SW480 (cell line): ENCODE data around the gene PHF20.
"Not testable (repeated sequence)": the region's sequence is repeated elsewhere in the genome, so short reads cannot be mapped to it uniquely, and the experiment has no call there.

Experiments
- DNase-seq: peaks from one replicate; pipeline ENCODE4 v3.0.0-alpha.2; 2016; ENCODE audit warnings: low spot score

PHF20 gene

DNA sequence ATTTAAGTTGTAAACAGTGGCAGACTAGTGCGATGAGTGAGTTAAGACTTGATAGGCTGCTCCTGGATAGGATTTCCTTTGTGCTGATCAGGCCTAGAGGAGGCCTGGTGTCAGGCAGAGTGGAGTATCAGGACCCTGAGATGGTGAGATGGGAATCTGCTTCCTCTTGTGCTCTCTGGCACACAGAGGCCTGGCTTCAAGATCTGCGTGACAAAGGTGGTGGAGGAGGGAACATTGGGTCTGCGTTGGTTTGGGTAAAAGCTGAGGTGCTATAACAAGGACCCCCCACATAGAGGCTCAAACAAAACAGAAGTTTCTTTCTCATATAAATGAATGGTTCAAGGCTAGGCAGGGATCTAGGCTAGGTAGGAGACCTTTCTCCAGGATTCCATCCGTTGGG is 162.2 kb downstream of the PHF20 start:
- no peak for DNase-seq

DNA sequence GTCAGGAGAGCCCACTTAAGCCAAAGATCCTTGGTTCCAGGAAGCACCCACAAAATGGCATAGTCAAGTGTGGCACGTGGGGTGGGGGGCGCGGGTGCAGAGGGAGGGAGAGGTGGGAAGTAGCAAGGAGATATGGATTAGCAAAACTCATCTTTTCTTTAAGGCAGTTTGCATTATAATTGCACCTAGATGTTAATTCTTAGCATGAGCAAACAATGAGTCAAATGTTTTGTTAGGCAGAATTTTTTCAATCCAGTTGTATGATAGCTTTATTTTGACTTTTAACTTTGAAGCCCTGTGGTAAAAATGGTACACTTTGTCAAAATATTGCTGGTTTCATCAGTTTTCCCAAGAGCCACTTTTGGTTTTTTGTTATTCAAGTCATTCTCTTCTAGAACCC is 167.4 kb downstream of the PHF20 start:
- DNase-seq: no peak

DNA sequence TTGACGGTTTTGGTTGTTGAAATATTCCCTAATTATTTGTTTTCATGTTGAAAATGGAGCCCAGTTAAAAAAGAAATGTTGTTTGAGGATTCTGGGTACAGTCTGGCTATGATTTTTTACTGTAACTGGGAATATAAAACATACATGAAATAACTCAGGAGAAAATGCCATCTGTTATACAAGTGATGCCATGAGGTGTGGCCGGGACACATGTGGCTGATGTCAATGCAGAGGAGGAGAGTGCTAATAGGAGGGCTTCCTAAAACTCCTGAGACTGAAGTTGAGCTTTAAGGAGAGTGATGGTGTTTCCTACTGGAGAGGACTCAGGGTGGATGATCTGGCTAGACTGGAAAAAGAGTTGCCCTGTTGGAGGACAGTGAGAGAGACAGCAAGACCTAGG is 169.8 kb downstream of the PHF20 start:
- DNase-seq: no peak

GRCh38 chr20:35942243-35942642 is 170.4 kb downstream of the PHF20 start:
- DNase-seq: no peak

DNA sequence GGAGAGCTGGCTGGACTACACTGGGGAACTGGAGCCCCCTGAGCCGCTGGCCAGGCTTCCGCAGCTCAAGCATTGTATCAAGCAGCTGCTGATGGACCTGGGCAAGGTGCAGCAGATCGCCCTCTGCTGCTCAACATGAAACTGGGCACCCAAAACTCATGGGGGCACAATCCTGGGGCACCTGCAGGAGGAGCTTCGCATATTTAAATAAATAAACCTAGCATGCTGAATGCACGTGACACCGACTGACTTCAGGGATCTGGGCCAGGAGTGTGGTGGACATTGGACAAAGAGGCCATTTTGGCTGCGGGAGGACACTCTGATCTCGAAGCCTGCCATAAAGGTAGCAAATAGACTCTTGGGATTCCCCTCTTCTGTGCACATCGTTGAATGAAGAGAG is 175.7 kb downstream of the PHF20 start:
- peak; percentile 70 for DNase-seq

DNA sequence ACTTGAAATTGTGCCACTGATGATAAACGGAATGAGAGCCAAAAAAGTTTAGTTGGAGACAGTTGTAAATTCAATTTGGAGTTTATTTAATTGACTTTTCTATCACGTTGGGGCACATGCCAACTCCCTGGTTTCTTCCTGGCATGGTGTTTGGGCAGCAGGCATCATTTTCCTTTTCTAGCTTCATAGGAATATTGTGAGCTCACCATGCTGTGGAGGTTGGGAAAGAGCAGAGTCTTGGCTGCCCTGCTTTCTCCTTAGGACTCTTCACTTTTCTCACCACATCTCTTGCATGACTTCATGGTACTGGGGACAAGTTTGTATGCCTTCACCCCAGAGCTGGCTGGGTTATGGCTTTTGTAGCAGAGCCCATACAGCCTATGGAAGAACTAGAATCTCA is 176.1 kb downstream of the PHF20 start:
- no peak for DNase-seq

- no peak for DNase-seq
Measured at GRCh38 chr20:35950093-35950492, 178.3 kb downstream of the PHF20 start.

DNA sequence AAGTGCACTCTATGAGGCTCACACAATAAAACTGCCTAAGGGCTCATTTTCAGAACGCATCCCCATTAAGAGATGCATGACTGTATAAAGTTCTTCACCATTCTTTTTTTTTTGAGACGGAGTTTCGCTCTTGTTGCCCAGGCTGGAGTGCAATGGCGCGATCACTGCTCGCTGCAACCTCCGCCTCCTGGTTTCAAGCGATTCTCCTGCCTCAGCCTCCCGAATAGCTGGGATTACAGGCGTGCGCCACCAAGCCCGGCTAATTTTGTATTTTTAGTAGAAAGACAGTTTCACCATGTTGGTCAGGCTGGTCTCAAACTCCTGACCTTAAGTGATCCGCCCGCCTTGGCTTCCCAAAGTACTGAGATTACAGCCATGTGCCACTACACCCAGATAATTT is 180.3 kb downstream of the PHF20 start:
- DNase-seq: not testable (repeated sequence)

GRCh38 chr20:35952480-35953386 is 180.9 kb downstream of the PHF20 start:
- peak; percentile 32 for DNase-seq

- DNase-seq: peak; percentile 40
Measured at GRCh38 chr20:35953387-35954199, 181.8 kb downstream of the PHF20 start.

GRCh38 chr20:35954200-35954906 is 182.5 kb downstream of the PHF20 start, which contains the start of gene SCAND1:
SCAND1 (minus strand) TSS chr20:35954502; CDS start chr20:35954284, 218 bp downstream.
- peak; percentile 100 for DNase-seq

GRCh38 chr20:35954907-35955251 is 183.1 kb downstream of the PHF20 start:
- peak; percentile 79 for DNase-seq

- DNase-seq: no peak
Measured at GRCh38 chr20:35956616-35957015, 184.8 kb downstream of the PHF20 start.

- not testable (repeated sequence) for DNase-seq
Measured at GRCh38 chr20:35959291-35959690, 187.5 kb downstream of the PHF20 start.

DNA sequence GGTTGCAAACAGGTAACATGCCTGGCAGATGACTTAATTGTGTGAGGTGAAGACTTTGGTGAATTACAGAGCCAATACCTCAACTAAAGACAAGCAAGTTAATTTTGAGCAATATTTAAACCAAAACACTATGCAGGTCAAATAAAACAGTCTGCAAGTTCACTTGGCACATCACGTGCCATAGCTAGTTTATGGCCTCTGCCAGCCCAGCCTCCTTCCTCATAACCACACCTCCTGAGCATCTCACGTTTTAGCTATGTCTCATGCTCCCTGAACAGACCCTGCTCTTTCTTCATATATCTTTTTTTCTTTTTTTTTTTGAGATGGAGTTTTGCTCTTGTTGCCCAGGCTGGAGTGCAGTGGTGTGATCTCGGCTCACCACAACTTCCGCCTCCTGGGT is 192.1 kb downstream of the PHF20 start:
- DNase-seq: no peak

DNA sequence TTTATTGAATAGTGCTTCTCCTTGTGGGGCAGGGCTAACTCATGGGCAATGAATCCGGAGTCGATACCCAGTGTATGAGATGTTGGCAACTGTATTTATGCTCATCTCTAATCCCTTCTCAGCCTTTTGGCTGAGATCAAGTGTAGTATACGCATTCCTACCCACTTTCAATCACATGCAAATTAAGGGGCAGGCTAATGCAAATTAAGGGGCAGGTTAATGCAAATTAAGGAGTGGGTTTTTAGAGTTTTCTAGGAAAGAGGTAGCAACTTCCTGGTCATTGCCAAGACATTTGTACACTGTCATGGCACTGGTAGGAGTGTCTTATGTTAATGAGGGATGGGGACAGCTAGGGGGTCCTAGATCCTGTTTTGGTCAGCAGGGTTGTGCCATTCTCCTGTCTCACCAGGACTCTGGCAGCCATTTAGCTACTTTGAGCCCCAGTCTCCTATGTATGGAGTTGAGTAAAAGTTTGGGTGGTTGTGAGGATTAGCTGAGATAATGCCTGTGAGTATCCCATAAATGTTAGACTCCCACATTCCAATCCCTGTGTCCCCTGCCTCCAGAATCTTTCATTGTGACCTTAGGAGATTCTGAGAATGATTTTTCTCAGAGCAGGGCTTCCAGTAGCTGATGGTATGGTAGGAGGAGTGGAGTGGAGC is 196.3 kb downstream of the PHF20 start, which contains the start of gene CNBD2:
Gene CNBD2 (plus strand): TSS at position 612 of the 662 bp plus-strand sequence. CDS start 173 bp downstream, outside the sequence.
- no peak for DNase-seq

- no peak for DNase-seq
Measured at GRCh38 chr20:35968930-35969329, 197.1 kb downstream of the PHF20 start.

DNA sequence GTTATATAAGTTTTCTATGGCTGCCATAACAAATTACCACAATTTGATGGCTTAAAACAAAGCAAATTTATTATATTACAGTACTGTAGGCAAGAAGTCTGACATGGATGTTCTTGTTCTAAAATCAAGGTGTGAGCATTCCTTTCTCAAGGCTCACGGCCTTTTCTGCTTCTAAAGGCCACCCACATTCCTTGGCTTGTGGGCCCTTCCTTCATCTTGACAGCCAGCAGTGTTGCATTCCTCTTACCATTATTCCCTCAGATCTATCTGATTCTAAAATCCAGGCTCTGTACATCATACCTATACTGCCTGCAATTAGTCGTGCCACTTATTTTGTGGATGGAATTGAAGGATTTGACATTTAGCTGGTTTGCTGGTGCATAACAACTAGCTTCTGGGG is 200.2 kb downstream of the PHF20 start:
- DNase-seq: no peak

DNA sequence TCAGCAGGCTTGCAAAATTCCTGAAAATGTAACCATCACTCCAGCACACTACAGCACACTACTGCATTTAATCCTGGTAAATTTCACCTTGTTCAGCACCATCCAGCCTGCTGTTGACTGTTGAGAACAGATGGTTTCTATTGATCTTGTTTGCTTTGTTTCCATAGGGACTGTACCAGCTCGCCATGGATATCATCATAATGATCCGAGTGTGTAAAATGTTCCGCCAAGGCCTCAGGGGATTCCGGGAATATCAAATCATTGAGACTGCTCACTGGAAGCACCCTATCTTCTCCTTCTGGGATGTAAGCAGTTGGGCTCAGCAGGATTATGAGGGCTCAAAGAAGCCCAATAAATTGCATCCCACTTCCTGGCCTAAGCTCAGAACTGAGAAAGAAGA is 200.6 kb downstream of the PHF20 start:
- no peak for DNase-seq

GRCh38 chr20:35974256-35974655 is 202.4 kb downstream of the PHF20 start:
- no peak for DNase-seq

- DNase-seq: no peak
Measured at GRCh38 chr20:35975576-35976373, 204.0 kb downstream of the PHF20 start.
